Putamen (tissue), 1 donor: ENCODE results near the gene HSPB1.
"Not testable (repeated sequence)": the region's sequence is repeated elsewhere in the genome, so short reads cannot be mapped to it uniquely, and the experiment has no call there.

ENCODE experiments used
- DNase-seq: peaks from one replicate; pipeline ENCODE4 v3.0.0-alpha.2; 2016; ENCODE audit warnings: low spot score

HSPB1 gene

DNA sequence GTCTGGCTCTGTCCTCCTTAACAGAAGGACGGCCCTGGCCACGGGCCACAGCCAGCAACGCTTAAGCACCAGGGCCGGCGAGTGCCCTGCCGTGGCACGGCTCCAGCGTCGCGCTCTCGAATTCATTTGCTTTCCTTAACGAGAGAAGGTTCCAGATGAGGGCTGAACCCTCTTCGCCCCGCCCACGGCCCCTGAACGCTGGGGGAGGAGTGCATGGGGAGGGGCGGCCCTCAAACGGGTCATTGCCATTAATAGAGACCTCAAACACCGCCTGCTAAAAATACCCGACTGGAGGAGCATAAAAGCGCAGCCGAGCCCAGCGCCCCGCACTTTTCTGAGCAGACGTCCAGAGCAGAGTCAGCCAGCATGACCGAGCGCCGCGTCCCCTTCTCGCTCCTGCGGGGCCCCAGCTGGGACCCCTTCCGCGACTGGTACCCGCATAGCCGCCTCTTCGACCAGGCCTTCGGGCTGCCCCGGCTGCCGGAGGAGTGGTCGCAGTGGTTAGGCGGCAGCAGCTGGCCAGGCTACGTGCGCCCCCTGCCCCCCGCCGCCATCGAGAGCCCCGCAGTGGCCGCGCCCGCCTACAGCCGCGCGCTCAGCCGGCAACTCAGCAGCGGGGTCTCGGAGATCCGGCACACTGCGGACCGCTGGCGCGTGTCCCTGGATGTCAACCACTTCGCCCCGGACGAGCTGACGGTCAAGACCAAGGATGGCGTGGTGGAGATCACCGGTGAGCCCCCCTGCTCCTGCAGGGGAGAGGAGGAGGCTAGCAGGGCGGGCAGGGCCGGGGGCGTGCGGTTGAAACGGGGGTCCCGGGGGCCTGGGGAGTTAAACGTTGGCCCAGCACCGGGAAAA is at the start of gene HSPB1:
Gene HSPB1 (plus strand): TSS at position 327 of the 855 bp plus-strand sequence. CDS start 40 bp downstream, at position 367.
- peak; percentile 83 for DNase-seq

DNA sequence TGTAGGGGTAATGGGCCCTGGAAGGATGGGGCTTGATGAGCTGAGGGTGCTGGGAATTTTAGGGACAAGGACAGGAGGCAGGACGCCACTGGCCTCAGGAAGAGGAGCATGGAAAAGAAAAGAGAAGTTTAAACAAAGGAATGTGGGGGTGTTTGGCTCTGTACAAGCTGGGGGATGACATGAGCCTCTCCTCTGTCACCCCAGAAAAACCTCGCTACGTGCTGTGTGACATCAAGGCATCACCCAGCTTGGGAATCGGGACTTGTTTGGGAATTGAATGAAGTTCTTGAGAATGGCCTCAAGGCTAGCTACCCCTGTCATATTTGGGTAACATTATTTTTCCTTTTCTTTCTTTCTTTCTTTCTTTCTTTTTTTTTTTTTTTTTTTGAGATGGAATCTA is 47.7 kb upstream of the HSPB1 start:
- peak; percentile 62 for DNase-seq

DNA sequence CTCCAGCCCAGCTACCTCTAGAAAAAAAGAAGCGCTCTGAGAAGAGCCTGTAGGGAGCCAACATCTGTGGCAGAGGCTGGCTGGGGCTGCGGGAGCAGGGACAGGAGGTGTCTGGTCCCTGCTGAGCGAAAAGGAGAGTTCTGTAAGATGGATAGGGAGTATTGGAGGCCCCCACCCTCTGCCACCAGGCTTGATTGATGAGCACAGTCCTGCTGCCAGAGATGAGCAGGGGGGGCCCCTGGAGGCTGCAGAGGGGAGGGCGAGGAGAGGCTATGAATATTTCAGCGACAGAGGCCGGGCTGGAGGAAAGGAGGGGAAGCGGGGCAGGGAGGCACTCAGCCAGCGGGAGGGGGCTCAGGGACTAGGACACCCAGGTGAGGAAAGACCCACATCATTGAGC is 44.5 kb upstream of the HSPB1 start:
- no peak for DNase-seq

DNA sequence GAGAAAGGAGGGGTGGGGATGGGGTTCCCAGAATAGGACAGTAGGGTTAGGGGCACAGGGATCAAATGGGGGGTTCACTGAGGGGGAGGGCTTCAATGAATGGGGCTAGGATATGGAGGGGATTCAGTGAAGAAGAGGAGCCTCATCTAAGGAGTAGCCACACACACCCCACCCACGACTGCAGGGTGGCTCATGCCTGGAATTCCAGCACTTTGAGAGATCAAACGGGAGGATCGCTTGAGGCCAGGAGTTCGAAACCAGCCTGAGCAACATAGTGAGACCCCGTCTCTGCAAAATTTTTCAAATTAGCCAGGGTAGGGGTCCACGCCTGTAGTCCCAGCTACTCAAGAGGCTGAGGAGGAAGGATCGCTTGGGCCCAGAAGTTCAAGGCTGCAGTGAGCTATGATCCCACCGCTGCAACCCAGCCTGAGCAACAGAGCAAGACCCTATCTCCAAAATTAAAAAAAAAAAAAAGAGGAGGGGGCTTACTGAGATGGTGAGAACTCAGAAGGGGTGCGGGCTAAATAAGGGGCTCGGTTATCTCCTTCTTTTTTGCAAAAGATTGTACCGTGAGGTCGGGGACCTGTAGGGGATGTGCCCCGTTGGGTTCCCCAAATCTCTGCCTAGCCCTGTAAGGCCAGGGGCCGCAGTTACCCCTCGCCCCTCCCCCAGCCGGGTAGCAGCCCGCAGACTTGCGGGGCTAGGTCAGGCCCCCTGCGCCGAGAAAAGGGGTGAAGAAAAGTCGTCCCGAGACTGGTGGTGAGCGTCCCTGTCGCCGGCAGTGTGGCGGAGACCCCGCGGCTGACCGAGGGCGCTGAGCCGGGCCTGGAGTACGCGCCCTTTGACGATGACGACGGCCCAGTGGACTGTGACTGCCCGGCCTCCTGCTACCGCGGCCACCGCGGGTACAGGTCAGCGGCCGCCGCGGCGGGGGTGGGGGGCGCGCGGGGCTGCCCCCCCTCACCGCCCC is 43.1 kb upstream of the HSPB1 start:
- DNase-seq, result no peak

DNA sequence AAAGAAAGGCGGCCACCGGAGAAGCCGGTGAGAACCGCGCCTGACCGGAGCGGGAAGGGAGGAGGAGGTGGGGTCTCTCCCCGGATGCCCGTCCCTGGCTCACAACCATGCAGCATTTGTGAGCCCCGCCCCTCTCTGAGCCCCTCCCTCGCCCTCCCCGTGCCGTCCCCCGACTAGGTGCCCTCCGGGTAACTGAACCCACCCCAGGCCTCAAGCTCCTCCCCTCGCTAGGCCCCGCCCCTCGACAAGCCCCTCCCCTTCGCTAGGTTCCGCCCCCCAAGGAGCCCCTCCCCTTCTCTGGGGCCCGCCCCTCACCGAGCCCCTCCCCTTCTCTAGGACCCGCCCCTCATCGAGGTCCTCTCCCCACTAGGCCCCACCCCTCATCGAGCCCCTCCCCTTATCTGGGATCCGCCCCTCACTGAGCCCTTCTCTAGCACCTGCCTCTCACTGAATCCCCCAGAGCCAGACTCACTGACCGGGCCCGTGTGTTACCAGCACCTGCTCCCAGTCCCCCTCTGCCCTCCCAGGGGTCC is 42.2 kb upstream of the HSPB1 start:
- no peak for DNase-seq

DNA sequence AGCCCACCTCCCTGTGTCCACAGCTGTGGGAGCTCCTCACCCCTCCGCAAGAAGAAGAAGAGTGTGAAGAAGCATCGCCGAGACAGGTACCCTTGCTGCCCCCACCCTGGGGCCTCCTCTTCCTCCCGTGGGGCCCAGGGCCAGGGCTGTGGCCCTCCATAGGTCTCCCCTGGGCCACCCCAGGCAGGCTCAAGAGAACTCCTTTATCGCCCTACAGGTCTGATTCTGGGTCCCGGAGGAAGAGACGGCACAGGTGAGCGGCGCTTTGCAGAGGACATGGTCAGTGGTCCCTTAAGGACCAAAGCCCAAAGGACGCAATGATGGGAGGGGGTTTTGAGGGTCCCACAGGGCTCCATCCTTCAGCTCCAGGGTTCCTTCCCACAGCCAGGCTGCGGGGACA is 41.1 kb upstream of the HSPB1 start:
- no peak for DNase-seq

DNA sequence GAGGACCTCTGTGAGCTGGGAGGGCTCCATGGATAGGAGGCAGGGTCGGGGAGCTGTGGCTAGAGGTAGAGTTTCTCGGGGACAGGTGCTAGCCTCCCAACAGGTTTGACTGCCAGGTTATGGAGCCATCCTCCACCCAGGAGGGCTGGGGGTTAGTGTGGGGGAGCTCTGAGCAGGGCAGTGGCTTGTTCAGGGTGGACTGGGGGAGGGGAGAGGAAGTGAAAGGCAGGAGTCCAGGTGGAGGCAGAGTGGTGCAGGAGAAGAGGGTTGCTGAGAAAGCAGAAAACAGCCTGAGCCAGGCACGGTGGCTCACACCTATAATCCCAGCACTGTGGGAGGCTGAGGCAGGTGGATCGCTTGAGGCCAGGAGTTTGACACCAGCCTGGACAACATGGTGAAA is 40.5 kb upstream of the HSPB1 start:
- no peak for DNase-seq

DNA sequence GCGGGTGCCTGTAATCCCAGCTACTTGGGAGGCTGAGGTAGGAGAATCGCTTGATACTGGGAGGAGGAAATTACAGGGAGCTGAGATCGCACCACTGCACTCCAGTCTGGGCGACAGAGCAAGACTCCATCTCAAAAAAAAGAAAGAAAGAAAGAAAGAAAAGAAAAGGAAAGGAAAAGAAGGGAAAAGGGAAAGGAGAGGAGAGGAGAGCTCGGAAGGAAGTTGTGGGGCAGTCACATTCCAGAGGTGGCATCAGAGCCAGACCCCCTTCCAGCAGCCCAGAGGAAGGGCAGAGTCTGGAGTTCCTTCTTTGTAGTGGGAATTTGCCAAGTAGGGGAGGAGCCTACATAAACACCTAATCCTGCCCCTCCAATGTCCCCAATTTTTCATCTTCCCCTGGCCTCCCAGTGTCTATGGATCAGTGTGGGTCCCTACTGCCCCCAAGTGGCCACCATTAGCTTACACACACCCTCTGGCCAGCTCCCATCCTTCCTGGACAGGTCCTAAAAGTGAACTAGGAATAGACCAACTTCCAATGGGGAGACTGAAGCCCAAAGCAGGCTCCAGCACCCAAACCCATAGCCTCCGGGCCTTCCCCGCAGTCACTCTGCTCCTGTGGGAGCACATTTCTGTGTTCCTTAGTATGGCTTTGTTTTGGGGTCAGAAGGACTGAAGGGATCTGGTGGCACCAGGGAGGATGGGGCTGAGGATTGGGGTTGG is 39.6 kb upstream of the HSPB1 start:
- no peak for DNase-seq

DNA sequence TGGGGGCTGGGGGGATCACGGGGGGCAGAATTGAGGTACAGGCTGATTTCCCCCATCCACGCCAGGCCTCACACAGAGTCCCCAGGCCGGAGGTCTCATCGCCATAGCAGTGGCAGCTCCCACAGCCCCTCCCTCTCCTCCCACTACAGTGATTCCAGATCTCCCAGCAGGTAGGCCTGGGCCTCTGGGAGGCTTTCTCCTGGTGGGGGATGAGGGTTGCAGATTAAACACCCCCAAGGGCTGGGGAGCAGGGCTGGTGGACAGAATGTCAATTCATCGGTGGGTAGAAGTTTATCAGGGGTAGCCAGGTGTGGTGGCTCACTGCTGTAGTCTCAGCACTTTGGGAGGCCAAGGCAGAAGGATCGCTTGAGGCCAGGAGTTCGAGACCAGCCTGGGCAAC is 37.2 kb upstream of the HSPB1 start:
- DNase-seq, result no peak

DNA sequence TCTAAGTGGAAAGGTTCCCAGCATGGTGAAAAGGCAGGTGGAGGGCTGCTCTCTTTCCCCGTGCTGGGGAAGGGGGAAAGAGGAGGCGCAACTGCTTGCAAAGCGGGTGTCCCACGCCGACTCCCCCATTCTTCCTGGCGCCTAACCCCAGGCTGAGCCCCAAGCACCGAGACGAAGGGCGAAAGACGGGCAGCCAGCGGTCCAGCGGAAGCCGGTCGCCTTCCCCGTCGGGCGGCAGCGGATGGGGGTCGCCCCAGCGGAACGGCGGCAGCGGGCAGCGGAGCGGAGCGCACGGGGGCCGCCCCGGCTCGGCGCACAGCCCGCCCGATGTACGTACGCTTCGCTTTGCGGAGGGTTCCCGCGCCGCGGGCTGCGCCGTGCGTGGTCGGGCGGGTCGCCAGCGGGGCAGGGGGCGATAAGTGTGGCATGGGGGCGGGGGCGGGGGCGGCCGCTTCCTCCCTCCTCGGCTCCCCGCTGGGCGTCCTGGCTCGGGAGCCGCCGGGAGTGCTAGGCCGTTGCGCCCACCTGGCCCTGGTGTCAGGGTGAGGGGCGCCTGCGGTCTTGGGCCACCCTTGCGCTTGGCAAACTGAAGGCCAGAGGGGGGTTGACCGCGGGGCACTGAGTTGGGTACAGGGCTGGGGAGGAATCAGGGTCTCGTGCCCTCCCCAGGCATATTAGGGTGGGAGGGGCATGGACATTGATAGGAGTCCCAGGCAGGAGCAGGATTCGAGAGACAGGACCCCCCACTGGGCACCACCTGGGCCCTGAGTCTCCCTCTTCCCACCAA is 35.2 kb upstream of the HSPB1 start:
- DNase-seq, result no peak

DNA sequence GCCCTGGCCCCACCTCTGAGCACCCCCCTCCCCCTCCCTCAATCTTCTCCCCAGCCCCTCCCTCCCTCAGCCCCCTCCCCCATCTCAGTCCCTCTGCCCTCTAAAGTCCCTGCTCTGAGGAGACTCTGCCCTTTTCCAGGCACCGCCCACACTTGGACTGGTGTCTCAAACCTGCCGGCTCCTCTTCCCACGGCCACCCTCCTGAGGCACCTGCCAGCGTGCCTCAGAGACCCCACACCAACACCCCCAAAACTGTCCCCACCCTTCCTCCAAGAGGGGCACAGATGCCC is 34.6 kb upstream of the HSPB1 start:
- no peak for DNase-seq

DNA sequence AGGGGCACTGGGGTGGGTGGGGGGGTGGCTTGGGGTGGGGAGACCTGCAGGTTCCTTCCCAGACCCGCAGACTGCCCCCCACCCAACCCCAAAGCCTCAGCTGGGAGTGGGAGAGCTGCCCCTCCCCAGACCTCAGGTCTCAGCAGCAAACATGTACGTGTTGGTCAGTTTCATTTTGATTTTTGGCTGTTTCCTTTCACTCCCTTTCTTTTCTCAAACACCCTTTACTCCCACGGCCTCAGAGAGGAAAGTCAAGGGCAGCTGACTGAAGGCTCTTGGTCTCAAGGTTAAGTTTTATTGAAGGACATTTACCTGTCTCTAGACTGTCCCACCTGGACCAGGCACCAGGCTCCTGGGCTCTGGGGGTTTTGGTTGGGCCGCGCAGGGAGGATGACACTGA is 34.1 kb upstream of the HSPB1 start:
- DNase-seq, result no peak

DNA sequence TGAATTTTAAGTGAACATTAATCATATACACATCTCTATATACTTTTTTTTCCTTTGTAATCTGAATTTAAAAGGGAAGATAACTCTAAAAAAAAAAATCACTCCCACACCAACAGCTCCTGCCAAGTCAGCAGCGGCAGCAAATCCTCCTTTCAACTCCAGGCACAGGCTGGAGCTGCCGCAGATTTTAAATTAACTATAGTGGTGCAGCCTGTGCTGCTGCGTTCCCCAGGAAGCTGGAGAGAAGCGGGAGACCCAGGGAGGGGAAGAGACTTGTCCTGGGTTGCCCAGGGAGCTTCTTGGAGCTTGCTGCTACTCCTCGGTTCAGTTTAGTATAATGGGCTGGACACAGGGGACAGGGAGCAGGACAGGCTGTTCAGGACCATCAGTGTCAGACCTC is 32.6 kb upstream of the HSPB1 start:
- DNase-seq, result peak; percentile 62

DNA sequence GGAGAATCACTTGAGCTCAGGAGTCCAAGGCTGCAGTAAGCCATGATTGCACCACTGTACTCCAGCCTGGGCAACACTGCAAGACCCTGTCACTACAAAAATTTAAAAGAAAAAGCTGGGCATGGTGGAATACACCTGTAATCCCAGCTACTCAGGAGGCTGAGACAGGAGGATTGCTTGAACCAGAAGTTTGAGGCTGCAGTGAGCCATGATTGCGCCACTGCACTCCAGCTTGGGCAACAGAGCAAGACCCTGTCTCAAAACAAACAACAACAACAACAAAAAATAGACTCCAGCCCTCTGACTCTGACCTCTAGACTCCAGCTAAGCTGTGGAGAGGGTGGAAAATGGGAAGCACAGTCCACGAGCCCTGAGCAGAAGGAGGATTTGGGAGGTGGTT is 31.1 kb upstream of the HSPB1 start:
- not testable (repeated sequence) for DNase-seq

DNA sequence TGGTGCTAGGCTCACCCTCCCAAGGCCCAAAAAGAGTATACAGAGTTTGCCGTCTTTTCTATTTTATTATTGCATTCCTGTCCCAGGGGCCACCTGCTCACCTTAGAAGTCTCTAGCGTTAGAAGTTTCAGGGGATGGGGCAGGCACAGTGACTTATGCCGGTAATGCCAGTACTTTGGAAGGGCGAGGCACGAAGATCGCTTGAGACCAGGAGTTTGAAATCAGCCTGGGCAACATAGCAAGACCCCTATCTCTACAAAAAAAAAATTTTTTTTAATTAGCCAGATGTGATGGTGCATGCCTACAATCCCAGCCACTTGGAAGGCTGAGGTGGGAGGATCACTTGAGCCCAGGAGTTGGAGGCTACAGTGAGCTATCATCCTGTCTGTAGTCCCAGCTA is 30.3 kb upstream of the HSPB1 start:
- DNase-seq, result no peak

DNA sequence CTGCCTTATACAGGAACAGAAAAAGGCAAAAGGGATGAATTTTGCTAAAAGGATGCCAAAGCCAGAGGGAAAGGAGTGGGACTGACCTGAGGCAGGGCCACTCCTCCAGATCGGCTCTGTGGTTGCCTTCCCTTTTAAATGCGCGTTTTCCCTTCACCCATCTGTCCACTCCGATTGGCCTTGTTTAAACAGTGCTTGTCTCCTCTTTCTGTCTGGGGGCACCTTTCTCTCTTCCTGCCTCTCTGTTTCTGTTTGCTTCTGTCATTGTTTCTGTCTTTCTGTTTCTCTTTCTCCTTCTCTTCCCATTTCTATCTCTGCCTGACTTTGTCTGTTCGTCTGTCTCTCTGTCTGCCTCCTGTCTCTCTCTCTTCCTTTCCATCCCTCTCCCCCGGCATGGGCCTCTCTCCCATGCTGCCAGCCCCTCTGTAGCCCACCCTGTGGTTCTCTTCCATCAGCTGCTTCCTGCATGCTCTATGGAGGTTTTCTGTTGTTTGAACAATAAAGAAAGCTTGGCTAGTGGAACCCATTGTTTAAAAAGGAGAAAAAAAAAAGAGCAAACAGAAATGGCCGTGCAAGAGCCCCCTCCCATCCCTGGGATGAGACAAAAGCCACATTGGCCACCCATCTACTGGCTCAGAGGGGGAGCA is 29.5 kb upstream of the HSPB1 start:
- no peak for DNase-seq

DNA sequence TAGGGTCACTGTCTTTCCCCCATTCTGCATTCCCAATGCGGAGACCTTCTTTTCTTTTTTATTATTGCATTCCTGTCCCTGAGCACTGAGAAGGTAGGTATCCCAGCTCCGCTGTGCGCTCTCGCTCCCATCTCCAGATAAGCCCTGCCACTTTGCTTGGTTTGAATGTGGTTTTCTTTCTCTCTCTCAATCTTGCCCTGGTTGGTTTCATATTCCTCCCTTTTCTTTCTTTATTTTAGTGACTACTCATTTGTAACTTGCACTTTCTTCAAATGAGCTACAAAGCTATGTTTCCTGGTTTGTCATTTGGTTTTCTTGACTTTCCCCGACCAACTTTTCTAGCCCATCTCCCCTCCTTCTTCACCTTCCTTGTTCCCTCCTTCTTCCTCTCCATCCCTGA is 29.0 kb upstream of the HSPB1 start:
- no peak for DNase-seq

DNA sequence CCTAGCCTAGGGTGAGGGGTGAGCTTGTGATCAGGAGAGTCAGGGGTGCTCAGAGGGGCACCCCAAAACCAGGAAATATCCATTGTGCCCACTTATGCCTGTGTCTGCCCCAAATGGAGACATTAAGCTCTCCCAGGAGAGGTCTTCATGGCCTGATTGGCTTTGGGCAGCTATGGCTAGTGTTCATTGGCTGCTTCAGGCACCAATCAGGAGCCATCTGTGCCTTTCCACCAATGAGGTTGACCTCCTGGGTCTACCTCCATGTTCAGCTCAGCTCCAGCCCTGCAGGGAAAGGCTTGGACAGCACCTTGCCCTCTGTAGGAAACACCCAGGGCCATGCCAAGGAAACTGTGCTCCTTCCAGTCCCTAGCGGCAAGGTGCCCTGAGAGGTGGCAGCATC is 23.9 kb upstream of the HSPB1 start:
- DNase-seq, result no peak

DNA sequence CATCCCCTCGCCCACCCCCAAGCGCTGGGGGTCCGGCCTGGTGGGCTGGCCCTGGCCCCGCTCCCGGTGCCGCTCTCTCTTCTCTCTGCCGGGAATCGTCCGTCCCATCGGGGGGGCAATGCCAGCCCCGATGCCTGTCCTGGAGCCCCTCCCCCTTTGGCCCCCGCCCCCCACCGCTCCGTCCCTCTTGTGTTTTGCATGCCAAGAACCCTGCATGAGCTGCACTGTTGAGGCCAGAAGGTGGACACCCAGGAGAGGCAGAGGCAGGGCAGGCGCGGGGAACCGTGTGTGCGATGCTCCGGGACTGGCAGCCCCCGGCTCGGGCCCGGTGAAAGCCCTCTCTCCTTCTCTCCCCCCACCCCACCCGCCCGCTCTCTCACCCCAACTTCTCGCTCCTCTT is 22.1 kb upstream of the HSPB1 start:
- DNase-seq, result no peak

DNA sequence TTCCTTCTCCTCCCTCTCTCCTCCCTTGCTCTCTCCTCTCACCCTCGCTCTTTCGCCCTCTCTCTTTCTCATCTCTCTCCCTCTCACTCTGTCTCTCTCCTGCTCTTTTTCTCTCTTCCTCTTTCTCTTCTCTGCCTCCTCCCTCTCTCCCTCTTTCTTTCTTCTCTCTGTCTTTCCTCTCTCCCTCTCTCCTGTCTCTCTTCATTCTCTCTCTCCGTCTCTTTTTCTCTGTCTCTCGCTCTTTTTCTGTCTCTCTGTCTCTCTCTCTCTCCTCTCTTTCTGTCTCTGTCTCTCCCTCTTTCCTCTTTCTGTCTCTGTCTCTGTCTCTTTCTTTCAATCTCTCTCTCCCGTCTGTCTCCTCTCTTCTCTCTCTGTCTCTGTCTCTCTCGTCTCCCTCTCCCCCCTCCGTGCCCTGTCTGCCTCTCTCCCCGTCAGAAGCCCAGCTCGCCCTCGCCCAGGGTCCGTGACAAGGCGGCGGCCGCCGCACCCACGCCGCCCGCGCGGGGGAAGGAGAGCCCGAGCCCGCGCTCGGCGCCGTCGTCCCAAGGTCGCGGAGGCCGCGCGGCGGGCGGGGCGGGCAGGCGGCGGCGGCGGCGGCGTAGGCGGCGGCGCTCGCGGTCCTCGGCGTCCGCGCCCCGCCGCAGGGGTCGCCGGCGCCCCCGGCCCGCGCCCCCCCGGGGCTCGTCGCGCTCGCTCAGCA is 21.3 kb upstream of the HSPB1 start:
- no peak for DNase-seq
